SK-N-SH (cell line): Measurements from ENCODE around the gene KCNV2. TPM values are rescaled to one million over a fixed set of nuclear protein-coding genes. Genes with fewer than 3 reads are reported as not detected.

ENCODE experiments used
- CTCF ChIA-PET: fragments of 300-600, 350-600 bp; formaldehyde crosslinking; extraction: SDS; loops from one replicate; lab custom pipeline; 2021; lab: Yijun Ruan, JAX
- POLR2A ChIA-PET: fragments of 350-600 bp; sonication (Branson Sonifier 250); formaldehyde crosslinking; extraction: SDS; loops from one replicate; lab custom pipeline; 2020; ENCODE audit warnings: antibody characterized with exemption, inconsistent platforms; lab: Yijun Ruan, JAX
- DNase-seq: peaks from one replicate; pipeline ENCODE4 v3.0.0; 2012
- H2AFZ ChIP-seq: fragments of 200-600 bp; sonication (generic); 2 replicates; pipeline ENCODE4 v1.8.1; 2016; ENCODE audit warnings: antibody characterized with exemption, mild to moderate bottlenecking, low read depth
- H3F3A ChIP-seq: fragments of 200-600 bp; sonication (generic); replicated peaks from 2 replicates; pipeline ENCODE3; 2016; ENCODE audit warnings: antibody characterized with exemption, mild to moderate bottlenecking; ENCODE audit not compliant: insufficient read depth
- H3K27ac ChIP-seq, 2 experiments: fragments of 200-500 bp in 1 of 2; fragments of 200-600 bp in 1 of 2; sonication (Bioruptor generic) in 1 of 2; sonication (generic), shearing (Covaris generic) in 1 of 2; 2 replicates each; pipeline versions ENCODE4 v1.5.1 to v1.6.1; 2014 to 2016; ENCODE audit warnings: low read depth in 2 of 2, inconsistent platforms in 1 of 2, low read length in 1 of 2, mild to moderate bottlenecking in 1 of 2, mixed read lengths in 1 of 2
- H3K27me3 ChIP-seq: fragments of 200-600 bp; sonication (generic), shearing (Covaris generic); 2 replicates; pipeline ENCODE4 v1.6.1; 2016; ENCODE audit warnings: mixed run types; ENCODE audit not compliant: insufficient read depth
- H3K36me3 ChIP-seq, 2 experiments: fragments of 200-500 bp in 1 of 2; fragments of 200-600 bp in 1 of 2; sonication (Bioruptor generic) in 1 of 2; sonication (generic) in 1 of 2; replicated peaks in 1 of 2; 2 replicates each; pipeline versions ENCODE3 to v1.5.1; 2014 to 2016; ENCODE audit warnings: low read length in 1 of 2, mild to moderate bottlenecking in 1 of 2; ENCODE audit not compliant: insufficient read depth in 2 of 2, control insufficient read depth in 1 of 2
- H3K4me1 ChIP-seq, 2 experiments: fragments of 200-500 bp in 1 of 2; fragments of 200-600 bp in 1 of 2; sonication (Bioruptor generic) in 1 of 2; sonication (generic), shearing (Covaris generic) in 1 of 2; 2 replicates each; pipeline versions ENCODE4 v1.5.1 to v1.6.1; 2014 to 2016; ENCODE audit warnings: low read depth in 1 of 2, low read length in 1 of 2, mixed run types in 1 of 2; ENCODE audit not compliant: insufficient read depth in 2 of 2, control insufficient read depth in 1 of 2
- H3K4me2 ChIP-seq: fragments of 200-600 bp; sonication (generic), shearing (Covaris generic); 2 replicates; pipeline ENCODE4 v1.6.1; 2017; ENCODE audit warnings: mixed run types
- H3K4me3 ChIP-seq, 2 experiments: fragments of 200-500 bp in 1 of 2; fragments of 200-600 bp in 1 of 2; sonication (Bioruptor generic) in 1 of 2; sonication (generic), shearing (Covaris generic) in 1 of 2; 2 replicates each; pipeline versions ENCODE4 v1.5.1 to v1.8.1; 2014 to 2016; ENCODE audit warnings: low read depth in 2 of 2, inconsistent platforms in 1 of 2, low read length in 1 of 2, mild to moderate bottlenecking in 1 of 2, mixed read lengths in 1 of 2, moderate library complexity in 1 of 2
- H3K79me2 ChIP-seq: fragments of 200-600 bp; sonication (generic); 2 replicates; pipeline ENCODE4 v1.8.1; 2017; ENCODE audit warnings: mild to moderate bottlenecking; ENCODE audit not compliant: insufficient read depth
- H3K9ac ChIP-seq: fragments of 200-600 bp; sonication (generic); 2 replicates; pipeline ENCODE4 v1.6.1; 2017; ENCODE audit warnings: mixed run types
- H3K9me2 ChIP-seq: fragments of 200-600 bp; sonication (generic); 2 replicates; pipeline ENCODE4 v1.6.1; 2017; ENCODE audit warnings: mixed run types
- H3K9me3 ChIP-seq: fragments of 200-600 bp; sonication (generic); 2 replicates; pipeline ENCODE4 v1.6.1; 2017; ENCODE audit warnings: mixed run types, mild to moderate bottlenecking, moderate library complexity
- H4K20me1 ChIP-seq: fragments of 200-600 bp; sonication (generic); 2 replicates; pipeline ENCODE4 v1.6.1; 2017; ENCODE audit warnings: mild to moderate bottlenecking, mixed run types; ENCODE audit not compliant: insufficient read depth
- ELF1 ChIP-seq: IDR thresholded peaks from 2 replicates; pipeline ENCODE4 v1.4.0; 2012
- EZH2phosphoT487 ChIP-seq: fragments of 200-600 bp; sonication (generic); IDR thresholded peaks from 2 replicates; pipeline ENCODE4 v1.6.1; 2017; ENCODE audit warnings: low read depth, mixed run types, mild to moderate bottlenecking, antibody characterized with exemption, moderate library complexity, borderline replicate concordance
- FOSL2 ChIP-seq: IDR thresholded peaks from 2 replicates; pipeline ENCODE4 v1.4.0; 2012; ENCODE audit warnings: low read depth, mild to moderate bottlenecking, moderate library complexity, borderline replicate concordance
- GATA2 ChIP-seq: sonication (generic); formaldehyde crosslinking; IDR thresholded peaks from 2 replicates; pipeline ENCODE4 v1.5.0; 2020; ENCODE audit warnings: mild to moderate bottlenecking, missing genetic modification reagents
- IRF3 ChIP-seq: fragments of 150-350 bp; IDR thresholded peaks from 2 replicates; pipeline ENCODE4 v1.6.1; 2016; ENCODE audit warnings: mild to moderate bottlenecking, low read depth, low read length
- JUND ChIP-seq: IDR thresholded peaks from 2 replicates; pipeline ENCODE4 v1.4.0; 2012
- MAX ChIP-seq: IDR thresholded peaks from 2 replicates; pipeline ENCODE4 v1.4.0; 2012; ENCODE audit warnings: low read depth
- NRF1 ChIP-seq: IDR thresholded peaks from 2 replicates; pipeline ENCODE4 v1.6.1; 2012; ENCODE audit warnings: low read depth, mild to moderate bottlenecking, low read length
- PBX3 ChIP-seq: IDR thresholded peaks from 2 replicates; pipeline ENCODE4; 2012
- POLR2AphosphoS5 ChIP-seq: IDR thresholded peaks from 2 replicates; pipeline ENCODE4 v1.6.1; 2012; ENCODE audit warnings: low read depth, low read length
- RAD21 ChIP-seq: IDR thresholded peaks from 2 replicates; pipeline ENCODE4 v1.6.1; 2012; ENCODE audit warnings: mild to moderate bottlenecking, low read length
- RXRA ChIP-seq: IDR thresholded peaks from 2 replicates; pipeline ENCODE4 v1.4.0; 2012; ENCODE audit warnings: low read depth, mild to moderate bottlenecking, borderline replicate concordance
- SMC3 ChIP-seq: IDR thresholded peaks from 2 replicates; pipeline ENCODE4 v1.6.1; 2012; ENCODE audit warnings: low read depth, low read length, improper control_type of control experiment
- TAF1 ChIP-seq: IDR thresholded peaks from 2 replicates; pipeline ENCODE4 v1.6.1; 2012; ENCODE audit warnings: low read depth, mild to moderate bottlenecking, low read length, moderate library complexity, borderline replicate concordance
- TCF12 ChIP-seq: IDR thresholded peaks from 2 replicates; pipeline ENCODE4 v1.4.0; 2012
- WGBS: methylation state at CpG from one replicate; pipeline ENCODE4 v1.1.6; 2017; ENCODE audit warnings: low lambda C conversion rate; 5-methylcytosine and 5-hydroxymethylcytosine counted together
- polyA plus RNA-seq, 3 experiments: library from polyadenylated mRNA; depleted of rRNA; stranded (reverse); fragments of >200 nt; gene quantifications; 2 replicates each; pipeline ENCODE4 v1.2.3, GENCODE V29; 2012

The KCNV2 gene
- polyA plus RNA-seq, 1 of the 3 experiments (the other 2 are of a cell fraction): not detected

GRCh38 chr9:2771087-2771486, 53.8 kb downstream of the KCNV2 start (continued):
- TF ChIP-seq FOSL2 (no peak), RAD21 (no peak), MAX (no peak), TCF12 (no peak), EZH2phosphoT487 (no peak), POLR2AphosphoS5 (no peak), JUND (no peak), PBX3 (no peak)

GRCh38 chr9:2771661-2772060, 54.4 kb downstream of the KCNV2 start:
- DNase-seq: peak; percentile 6
- Histone ChIP-seq H2AFZ (no peak overlapping the region), H3K4me3 (no peak overlapping the region), H3K9me2 (no peaks in the 10 kb centered on the region), H3F3A (no peaks in the 10 kb centered on the region), H3K27me3 (no peaks in the 10 kb centered on the region), H3K36me3 (peaks cover 29 to 78% of the 10 kb centered on the region in 2 experiments), H3K9ac (no peak overlapping the region), H3K79me2 (peaks cover 24% of the 10 kb centered on the region; the same call in 1 of the 2 replicates), H3K9me3 (peaks cover 6% of the 10 kb centered on the region; the same call in 1 of the 2 replicates), H3K4me2 (no peak overlapping the region), H4K20me1 (no peaks in the 10 kb centered on the region), H3K27ac (peak overlapping the region in 1 of 2 experiments; percentile 61; a peak in 1 of 4 replicates), H3K4me1 (peaks cover 0 to 10% of the 10 kb centered on the region in 2 experiments; a peak in 2 of 4 replicates)
- TF ChIP-seq TAF1 (no peak), IRF3 (no peak), RXRA (no peak), ELF1 (no peak), FOSL2 (no peak), EZH2phosphoT487 (no peak), GATA2 (no peak), NRF1 (no peak)
- POLR2A ChIA-PET: no interaction called here
- CTCF ChIA-PET: interaction anchor here (1.2 kb wide), 1 partner anchor 44 kb away, joined by 5 read pairs; no protein-coding TSS in a partner anchor

GRCh38 chr9:2777454-2777853, 60.1 kb downstream of the KCNV2 start:
- peaks cover 6% of the 10 kb centered on the region; the same call in 1 of the 2 replicates for H3K9me3 ChIP-seq
- ChIA-PET CTCF (no interaction called here), POLR2A (no interaction called here)
- H3K4me3 ChIP-seq: no peak overlapping the region
- no peak for DNase-seq
- H3K9me2 ChIP-seq: no peaks in the 10 kb centered on the region
- H3K27me3 ChIP-seq: no peaks in the 10 kb centered on the region
- 93% methylated on average over 3 of the region's 3 CpGs for WGBS
- H2AFZ ChIP-seq: no peak overlapping the region
- no peak overlapping the region for H3K27ac ChIP-seq
- no peak overlapping the region for H3K9ac ChIP-seq
- H3K79me2 ChIP-seq: peaks cover 24% of the 10 kb centered on the region; the same call in 1 of the 2 replicates
- no peaks in the 10 kb centered on the region for H3K4me1 ChIP-seq
- H3K4me2 ChIP-seq: no peak overlapping the region
- no peaks in the 10 kb centered on the region for H3F3A ChIP-seq
- H4K20me1 ChIP-seq: no peaks in the 10 kb centered on the region
- TF ChIP-seq SMC3: no peak
- TF ChIP-seq, all 33 proteins: peak for 0
- peaks cover 44 to 85% of the 10 kb centered on the region in 2 experiments for H3K36me3 ChIP-seq
